CD4-positive, alpha-beta T cell treated with Interleukin-12 subunit alpha and Interleukin-12 subunit beta, for 1 hour (primary cell): ENCODE measurements around the gene MTMR3.
"Not testable (repeated sequence)": the region's sequence is repeated elsewhere in the genome, so short reads cannot be mapped to it uniquely, and the experiment has no call there.

Source experiments
- DNase-seq: peaks from one replicate; pipeline ENCODE4 v3.0.0-alpha.2; 2020

MTMR3 gene

GRCh38 chr22:30031328-30031727, 148.4 kb downstream of the MTMR3 start:
- DNase-seq: no peak

GRCh38 chr22:30031764-30032455, 148.9 kb downstream of the MTMR3 start:
- no peak for DNase-seq

GRCh38 chr22:30033137-30033536, 150.2 kb downstream of the MTMR3 start:
- no peak for DNase-seq

DNA sequence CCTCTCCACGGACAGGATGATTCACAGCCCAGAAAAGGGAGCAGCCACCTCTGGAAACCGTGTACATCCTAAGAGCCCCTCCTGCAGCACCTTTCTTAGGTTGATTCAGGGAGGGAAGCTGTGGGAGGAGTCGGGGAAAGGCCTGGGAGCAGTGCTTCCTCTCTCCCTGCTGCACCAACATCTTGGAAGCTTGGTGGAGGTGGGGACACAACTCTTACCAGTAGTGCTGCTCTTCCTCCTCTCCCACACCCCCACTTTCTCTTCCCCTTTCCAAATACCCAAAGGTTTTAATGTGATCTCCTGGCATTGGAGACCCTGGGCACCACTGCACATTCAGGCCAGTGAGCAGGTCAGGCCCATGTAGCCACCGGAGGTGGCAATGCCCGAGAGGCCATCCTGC, 150.9 kb downstream of the MTMR3 start:
- no peak for DNase-seq

GRCh38 chr22:30036656-30037055, 153.7 kb downstream of the MTMR3 start:
- no peak for DNase-seq

DNA sequence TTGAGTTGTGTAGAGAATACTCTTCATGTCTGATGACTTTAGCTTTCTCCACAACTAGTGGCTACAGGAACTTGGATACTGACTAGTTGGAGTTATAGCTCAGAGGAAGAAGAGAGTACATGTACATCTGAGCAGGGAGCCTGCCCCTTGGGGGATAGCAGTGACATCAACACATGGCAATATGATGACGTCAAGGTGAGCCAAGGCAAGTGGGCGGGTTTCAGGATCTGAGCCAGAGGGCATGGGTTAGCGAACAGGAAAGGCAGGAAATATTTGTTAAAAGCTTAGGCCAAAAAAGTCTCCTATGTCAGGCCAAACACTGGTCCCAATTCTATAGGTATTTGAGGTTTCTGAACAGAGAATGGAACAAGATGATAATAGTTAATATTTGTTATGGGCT, 155.2 kb downstream of the MTMR3 start:
- no peak for DNase-seq

DNA sequence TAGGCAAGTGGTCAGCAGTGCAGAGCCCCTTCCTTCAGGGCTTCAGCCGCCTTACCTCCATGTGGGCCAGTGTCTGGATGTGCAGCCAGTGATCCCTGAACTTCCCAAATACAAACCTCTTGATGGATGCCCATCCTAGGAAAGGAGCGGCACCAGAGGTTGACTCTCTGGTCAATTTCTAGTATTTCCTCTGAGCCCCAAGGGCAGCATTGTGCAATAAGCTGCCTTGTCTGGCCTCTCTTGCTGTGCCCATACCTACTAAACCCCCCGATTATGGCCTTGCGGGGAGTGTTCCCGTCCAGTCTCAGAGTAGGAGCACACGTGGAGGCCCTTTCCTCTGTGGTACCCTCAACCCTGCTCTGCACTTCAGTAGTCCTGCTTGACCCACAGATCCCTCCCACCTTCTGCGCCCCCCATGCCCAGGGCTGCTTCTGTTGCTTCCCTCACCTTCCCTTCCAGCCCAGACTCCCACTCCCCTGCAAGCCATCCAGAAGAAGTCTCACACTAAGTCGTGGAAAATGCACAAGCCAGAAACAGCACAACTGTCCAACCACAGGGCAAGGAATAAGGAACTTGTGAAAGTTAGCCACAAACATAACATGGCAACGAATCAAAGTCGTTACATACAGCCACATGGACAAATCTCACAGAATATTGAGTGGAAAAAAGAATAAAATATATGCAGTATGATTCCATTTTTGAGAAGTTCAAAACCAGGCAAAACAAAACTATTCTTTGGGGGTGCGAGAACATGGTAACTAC, 157.7 kb downstream of the MTMR3 start:
- DNase-seq: no peak

DNA sequence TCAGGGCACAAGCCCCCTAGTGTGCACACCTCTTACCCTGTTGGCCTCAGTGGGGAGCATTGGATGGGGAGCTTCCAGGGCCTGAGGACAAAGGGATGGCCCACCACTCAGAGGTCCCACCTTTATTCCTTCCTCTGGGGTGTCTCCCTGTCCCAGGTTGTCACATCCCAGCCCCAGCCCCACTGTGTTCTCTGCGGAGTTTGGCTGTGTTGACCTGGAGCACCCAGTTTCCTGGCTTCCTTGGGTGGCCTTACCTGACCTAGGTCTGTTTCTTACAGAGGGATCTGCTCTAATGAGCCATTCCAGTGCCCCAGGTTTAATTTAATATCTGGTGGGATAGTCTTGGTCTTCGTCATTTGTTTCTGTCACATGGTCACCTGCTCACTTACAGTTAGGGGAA, 158.5 kb downstream of the MTMR3 start:
- no peak for DNase-seq

- no peak for DNase-seq
These were observed 158.9 kb downstream of the MTMR3 start for GRCh38 chr22:30041881-30042280.

DNA sequence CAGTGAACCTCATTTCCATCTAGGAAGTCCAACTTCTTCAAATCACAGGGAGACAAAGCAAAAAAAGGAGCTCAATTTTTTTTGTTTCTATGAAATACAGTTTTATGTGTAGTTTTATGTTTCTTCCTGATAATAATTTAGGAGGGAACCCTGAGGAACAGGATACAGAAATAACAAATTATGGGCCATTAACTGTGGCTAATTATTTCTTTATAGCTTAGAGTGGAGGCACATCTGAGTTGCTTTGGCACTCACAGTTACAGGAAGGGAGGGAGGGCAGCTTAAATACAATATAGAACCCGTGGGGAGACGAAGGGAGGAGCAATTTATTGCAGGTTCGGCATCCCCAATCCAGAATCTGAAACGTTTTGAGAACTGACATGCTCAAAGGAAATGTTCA, 160.2 kb downstream of the MTMR3 start:
- DNase-seq: no peak

DNA sequence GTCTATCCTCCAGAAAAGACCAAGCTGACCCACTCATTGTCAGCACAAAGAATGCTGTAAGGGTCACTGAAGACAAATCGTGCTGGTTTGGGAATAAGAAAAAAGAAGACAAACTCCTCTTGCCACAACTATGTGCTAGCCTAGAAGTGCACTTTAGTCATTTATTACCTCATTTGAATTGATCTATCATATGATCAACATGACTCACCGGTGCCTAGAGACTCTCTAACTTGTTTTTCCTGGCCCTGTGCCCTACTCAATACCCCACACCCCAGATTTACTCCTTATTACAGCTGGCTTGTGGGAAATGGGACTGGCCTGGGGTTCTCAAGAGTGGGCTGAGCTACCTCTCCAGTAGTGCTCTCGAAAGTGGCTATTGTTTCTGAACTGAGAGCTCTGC, 161.4 kb downstream of the MTMR3 start:
- no peak for DNase-seq

DNA sequence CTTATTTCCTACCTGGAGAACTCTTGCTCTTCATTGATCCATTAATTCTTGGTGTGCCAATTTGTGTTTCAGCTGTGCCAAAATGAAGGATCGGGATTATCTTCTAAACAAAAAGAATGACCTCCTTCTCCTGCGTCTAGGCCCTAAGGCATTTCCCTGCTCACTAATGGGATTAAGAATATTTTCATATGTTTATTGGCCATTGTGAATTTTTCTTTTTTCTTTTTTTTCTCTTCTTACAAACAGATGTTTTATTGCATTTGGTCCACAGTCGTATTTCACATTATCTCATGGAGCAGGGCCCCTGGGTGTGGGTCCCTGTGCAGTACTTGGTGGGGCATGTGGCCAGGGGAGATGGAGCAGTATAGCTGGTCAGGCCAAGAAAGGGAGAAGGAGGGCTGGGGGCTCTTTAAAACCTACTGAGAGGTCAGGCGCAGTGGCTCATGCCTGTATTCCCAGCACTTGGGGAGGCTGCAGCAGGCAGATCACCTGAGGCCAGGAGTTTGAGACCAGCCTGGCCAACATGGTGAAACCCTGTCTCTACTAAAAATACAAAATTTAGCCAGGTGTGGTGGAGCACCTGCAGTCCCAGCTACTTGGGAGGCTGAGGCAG, 162.0 kb downstream of the MTMR3 start:
- no peak for DNase-seq

- no peak for DNase-seq
These were observed 162.5 kb downstream of the MTMR3 start for GRCh38 chr22:30045494-30045887.

- no peak for DNase-seq
These were observed 163.1 kb downstream of the MTMR3 start for GRCh38 chr22:30045901-30046715.

GRCh38 chr22:30046716-30047363, 163.9 kb downstream of the MTMR3 start:
- DNase-seq: no peak

- DNase-seq: peak; percentile 65
These were observed 164.4 kb downstream of the MTMR3 start for GRCh38 chr22:30047364-30047738.

GRCh38 chr22:30048681-30049080, 165.7 kb downstream of the MTMR3 start:
- no peak for DNase-seq

GRCh38 chr22:30054067-30054763, 171.2 kb downstream of the MTMR3 start:
- no peak for DNase-seq

DNA sequence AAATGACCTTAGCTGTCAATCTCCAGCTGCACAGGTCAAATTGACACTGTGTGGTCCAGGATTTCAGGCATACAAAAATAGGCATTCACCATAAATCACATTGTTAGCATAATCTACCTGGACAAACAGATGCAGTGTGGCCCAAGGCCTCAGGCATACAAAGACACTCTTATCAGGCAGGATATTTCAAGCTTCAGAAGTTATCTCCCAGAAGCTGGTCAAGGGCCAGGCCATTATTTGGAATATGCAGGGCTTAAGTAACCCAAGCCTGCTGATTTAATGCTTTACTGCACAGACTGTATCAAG, 171.7 kb downstream of the MTMR3 start:
- DNase-seq: no peak

DNA sequence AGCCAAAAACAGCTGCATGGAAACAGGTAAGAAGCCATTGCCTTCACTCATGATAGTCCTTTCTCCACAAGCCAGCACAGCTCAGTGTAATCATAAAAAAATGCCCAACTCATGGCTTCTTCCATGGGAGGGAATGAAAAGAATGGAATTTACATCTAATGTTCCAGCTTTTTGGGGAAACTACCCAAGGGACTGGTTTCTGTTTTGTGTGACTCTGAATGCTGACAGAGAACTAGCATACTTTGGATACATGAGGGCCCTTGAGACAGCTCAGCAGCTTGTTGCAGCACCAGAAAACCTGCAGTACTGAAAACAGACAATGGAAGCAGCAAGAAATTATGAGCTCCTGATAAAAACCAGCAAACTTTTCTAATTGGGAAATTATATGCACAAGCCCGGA, 173.0 kb downstream of the MTMR3 start:
- DNase-seq: no peak

DNA sequence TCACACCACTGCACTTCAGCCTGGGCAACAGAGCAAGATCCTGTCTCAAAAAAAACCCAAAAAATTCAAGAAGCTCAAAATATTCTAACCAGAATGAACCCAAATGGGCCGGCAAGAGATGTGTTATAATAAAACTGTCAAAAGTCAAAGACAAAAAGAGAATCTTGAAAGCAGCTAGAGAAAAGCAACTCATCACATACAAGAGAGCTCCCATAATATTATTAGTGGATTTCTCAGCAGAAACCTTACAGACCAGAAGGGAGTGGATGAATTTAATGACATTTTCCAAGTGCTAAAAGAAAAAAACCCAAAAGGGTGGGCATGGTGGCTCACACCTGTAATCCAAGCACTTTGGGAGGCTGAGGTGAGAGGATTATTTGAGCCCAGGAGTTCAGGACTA, 174.4 kb downstream of the MTMR3 start:
- DNase-seq: no peak

DNA sequence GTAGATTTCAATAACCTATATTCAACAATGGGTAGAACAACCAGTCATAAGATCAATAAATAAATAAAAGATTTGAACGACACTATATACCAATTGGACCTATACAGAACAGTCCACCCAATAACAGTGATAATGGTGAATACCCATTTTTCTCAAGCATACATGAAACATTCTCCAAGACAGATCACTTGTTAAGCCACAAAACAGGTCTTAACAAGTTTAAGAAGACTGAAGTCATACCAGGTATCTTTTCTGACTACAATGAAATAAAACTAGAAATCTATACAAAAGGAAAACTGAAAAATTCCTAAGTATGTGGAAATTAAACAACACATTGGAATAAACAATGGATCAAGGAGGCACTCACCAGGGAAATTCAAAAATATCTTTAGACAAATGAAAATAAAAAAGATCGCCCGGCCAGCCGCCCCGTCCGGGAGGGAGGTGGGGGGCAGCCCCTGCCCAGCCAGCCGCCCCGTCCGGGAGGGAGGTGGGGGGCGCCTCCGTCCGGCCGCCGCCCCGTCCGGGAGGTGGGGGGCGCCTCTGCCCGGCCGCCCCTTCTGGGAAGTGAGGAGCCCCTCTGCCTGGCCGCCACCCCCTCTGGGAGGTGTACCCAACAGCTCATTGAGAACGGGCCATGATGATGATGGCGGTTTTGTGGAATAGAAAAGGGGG, 176.5 kb downstream of the MTMR3 start:
- DNase-seq: not testable (repeated sequence)
